ENCODE results near the gene TMEM198.

The TMEM198 gene

DNA sequence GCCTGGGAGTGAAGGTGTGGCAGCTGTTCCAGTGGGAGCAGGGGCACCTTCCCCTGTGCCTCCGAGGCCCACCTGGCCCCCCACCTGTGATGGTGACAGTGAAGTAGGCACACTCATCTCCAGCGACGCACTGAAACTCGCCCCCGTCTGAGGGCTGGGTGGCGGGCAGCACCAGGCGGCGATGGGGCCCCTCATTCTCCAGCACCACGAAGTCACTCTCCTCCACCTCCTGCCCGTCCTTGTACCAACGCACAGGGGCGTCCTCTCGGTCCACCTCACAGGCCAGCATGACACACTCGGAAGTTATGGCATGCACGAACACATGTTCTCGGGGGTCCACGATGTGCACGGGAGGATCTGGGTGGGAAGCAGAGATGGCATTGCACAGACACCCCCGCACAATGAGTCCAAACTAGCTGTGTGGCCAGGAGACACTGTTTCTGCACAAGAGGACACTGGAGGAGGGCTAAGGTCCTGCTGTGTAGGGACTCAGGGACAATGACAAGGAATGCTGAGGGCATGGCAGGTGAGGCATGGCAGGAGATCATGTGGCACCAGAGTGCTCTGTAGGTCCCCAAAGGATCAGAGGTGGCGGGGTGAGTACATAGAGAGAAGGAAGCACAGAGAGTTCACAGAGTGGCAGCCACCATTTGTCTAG is 19.6 kb downstream of the TMEM198 start:
- no peak for DNase-seq

GRCh38 chr2:219565130-219566080 is 21.6 kb downstream of the TMEM198 start:
- DNase-seq = no peak

GRCh38 chr2:219566640-219567039 is 22.8 kb downstream of the TMEM198 start:
- no peak for DNase-seq

DNA sequence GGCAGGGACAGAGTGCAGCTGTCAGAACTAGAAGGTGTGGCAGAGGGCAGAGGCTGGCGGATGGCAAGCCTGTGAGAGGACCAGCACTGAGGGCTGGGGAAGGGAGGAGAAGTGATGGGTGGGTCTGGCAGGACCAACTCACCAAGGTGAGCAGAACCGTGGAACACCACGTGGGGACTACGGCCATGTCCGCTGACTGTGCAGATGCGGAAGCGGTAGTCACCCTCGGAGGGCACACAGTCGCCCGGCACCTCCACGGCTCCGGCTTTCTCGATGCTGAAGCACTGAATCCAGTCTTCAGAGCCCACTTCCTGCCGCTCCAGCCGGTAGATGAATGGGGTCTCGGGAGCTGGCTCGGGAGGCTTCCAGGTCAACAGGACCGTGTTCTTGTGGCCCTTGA is 23.3 kb downstream of the TMEM198 start:
- no peak for DNase-seq

DNA sequence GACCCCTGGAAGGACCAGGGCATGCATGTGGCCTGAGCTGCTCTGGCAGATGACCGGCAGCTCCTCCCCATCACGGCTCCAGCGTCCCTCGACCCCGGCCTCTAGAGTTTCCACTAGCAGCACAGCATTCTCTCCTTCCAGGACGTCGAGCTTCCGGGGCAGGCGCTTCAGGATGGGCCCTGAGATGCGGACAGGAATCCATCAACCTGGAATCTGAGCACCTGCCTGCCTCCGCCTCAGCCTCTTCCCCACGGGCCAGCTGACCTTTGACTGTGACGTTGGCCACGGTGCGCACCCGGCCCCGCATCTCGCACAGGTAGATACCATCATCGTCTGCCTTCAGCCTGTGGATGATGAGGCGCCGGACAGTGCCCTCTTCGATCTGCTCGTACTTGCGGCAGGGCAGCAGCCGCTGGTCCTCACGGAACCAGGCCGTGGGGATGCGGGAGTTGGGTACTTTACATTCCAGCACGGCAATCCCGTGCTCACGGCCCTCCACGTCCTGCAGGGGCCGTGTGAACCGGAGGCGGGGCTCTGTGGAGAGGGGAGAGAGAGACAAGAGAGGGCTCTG is 24.0 kb downstream of the TMEM198 start:
- DNase-seq = no peak

DNA sequence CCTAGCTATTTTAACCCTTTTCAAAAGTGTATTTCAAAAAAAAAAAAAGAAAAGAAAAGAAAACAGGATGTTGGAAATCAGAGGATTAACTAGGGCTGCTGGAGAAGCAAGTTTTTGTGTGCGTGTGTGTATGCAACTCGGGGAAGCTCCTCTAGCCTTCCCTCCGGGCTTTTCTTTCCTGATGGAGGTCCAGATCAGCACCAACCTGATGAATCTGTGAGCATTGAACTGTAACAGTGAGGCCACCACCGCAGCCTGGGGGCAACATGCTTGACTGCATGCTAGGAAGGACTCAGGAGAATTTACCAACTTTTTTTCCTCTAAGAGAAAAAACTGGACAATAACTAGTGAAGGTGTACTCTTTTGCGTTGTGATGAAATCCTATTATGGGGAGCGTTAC is 25.2 kb downstream of the TMEM198 start:
- no peak for DNase-seq

- no peak for DNase-seq
These were observed 25.8 kb downstream of the TMEM198 start for GRCh38 chr2:219569635-219570034.

DNA sequence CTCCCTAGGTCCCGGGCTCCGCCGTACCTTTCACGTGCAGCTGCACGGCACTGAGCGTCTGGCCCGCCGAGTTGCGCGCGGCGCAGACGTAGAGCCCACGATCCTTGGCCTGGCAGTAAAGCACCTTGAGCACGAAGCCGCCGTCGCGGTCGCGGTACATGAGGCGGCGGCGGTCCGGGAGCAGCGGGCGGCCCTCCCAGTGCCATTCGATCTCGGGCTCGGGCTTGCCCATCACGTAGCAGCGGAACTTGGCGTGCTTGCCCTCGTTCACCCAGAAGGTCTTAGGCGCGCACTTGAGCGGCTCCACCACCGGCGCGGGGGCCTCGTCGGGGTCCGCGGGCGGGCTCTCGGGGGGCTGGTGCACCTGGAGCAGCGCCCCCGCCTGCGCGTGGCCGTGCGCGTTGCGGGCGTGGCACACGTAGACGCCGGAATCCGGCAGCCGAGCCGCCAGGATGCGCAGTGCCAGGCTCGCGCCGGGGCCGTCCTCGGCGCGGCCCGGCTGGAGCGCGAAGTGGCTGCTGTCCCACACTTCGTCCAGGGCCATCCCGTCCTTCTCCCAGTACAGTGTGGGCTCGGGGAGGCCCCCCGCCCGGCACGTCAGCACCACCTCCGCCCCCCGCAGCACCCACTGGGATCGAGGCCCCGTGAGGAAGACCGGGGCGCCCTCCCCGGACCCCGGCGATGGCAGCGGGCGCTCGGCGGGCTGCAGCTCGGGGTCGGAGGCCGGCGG is 26.5 kb downstream of the TMEM198 start:
- no peak for DNase-seq

DNA sequence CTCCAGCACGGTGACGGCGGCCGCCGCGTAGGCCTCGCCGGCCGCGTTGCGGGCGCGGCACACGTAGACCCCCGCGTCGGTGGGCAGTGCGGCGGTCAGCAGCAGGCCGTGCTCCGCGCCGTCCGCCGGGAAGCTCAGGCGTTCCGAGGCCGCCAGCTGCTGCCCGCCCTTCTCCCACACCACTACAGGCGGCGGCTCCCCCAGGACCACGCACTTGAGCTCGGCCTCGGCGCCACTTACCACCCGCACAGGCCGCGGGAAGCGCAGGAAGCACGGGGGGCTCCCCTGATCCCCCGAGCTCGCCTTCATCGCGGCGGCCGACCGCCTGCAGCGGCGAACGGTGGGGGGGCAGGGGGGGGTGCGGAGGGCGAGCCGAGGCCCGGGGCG is 27.1 kb downstream of the TMEM198 start:
- DNase-seq = no peak

DNA sequence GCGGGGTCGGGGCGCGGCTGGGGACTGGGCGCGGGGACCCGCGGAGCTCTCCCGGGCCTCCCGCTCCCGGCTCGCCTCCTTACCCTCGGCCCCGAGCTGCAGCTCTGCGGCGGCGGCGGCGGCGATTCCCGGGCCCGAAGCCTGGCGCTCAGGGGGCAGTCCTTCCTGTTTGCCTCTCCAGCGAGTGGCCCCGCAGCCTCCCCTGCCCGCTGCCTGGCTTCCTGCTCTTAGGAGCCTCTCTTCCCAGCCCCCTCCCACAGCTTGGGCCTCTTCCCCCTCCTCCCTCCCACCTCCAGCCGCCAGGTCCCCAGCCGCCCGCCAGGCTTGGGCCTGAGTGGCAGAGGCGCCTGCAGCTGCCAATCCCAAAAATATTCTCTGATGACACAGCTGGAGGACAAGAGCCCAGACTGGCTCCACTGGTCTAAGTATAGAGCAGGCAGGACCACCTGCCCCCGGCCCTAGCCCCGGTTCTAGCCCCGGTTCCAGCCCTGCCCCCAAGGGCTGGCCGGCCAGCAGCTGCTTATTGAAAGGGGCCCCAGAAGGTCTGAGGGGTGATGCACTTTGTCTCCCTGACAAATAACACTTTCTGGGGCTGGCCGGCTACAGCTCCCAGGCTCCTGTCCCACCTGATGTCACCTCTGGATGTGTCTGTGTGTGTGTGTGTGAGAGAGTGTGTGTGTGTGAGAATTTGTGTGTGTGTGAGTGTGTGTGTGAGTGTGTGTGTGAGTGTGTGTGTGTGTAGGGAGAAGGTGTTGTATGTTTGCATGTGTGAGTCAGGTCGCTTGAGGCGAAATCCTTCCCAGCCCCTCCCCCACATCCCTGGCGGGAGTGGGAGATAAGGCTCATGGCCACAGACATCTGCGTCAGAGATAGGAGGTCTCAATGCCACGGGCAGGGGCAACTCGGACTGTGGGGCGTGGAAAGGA is 27.7 kb downstream of the TMEM198 start, which contains the start of gene OBSL1:
Gene OBSL1, minus strand, starts transcription at position 229 of the 926 bp plus-strand sequence. CDS start 307 bp downstream, outside the sequence.
- DNase-seq = no peak

- DNase-seq = no peak
These were observed 28.6 kb downstream of the TMEM198 start, which contains the start of gene INHA for GRCh38 chr2:219572237-219573001. INHA (plus strand) TSS chr2:219572310; CDS start chr2:219572375, 65 bp downstream.

DNA sequence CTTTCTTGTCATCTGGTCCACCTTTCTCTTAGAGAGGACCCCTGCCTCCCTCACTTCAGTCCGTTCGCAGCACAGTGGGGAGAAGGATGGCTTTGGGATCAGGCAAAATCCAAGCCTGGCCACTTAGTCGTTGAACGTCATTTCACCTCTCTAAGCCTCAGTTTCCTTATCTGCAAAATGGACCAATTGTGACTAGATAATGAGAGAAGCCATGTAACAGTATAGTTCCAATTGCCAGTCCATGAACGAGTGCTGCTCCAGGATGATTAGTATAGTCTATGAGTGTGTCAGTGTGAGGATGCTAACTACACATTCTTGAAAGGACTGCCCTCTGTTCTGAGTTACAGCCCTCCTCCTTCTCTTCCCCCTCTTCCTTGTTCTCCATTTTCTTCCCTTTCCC is 29.3 kb downstream of the TMEM198 start:
- no peak for DNase-seq

GRCh38 chr2:219574484-219575311 is 30.9 kb downstream of the TMEM198 start:
- DNase-seq = no peak

GRCh38 chr2:219575566-219576504 is 32.0 kb downstream of the TMEM198 start:
- DNase-seq = no peak

DNA sequence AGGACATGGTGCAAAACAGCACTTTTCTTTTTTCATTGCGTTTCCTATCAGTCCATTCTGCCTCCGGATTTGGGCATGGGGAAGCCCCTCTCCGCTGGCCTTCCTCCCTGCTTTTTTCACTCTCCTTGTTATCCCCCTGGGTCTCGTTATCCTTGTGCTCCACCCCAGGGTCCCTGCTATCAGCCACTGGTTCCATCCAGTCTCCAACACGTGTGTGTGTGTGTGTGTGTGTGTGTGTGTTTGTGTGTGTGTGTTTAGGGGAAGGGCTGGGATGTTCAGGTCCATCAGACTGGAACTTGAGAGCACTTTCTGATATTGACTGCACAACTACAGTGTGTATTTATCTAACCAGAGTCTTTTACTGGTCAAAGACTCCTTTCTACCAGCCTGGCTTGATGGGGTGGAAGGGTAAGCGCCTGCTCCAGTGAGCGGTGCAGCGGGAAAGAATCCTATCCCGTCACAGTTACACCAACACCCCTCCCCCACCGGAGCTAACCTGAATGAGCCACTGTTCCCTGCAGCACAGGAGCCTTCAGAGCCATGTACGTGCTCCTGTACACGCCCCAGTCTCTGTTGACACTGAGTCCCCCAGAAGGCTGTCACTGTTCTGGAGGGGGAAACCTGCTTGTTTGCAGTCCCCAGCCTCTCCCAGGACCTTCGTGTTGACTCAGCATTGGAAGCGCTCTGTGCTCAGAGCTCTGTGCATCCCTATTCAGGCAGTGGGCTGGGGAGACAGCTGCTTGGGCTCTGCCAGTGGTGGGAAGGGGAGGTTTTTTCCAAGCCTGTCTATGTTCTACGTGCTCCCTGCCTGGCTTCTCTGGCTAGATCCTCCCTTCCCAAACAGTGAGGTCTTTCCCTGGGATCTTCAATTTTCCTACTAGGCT is 32.9 kb downstream of the TMEM198 start:
- no peak for DNase-seq

DNA sequence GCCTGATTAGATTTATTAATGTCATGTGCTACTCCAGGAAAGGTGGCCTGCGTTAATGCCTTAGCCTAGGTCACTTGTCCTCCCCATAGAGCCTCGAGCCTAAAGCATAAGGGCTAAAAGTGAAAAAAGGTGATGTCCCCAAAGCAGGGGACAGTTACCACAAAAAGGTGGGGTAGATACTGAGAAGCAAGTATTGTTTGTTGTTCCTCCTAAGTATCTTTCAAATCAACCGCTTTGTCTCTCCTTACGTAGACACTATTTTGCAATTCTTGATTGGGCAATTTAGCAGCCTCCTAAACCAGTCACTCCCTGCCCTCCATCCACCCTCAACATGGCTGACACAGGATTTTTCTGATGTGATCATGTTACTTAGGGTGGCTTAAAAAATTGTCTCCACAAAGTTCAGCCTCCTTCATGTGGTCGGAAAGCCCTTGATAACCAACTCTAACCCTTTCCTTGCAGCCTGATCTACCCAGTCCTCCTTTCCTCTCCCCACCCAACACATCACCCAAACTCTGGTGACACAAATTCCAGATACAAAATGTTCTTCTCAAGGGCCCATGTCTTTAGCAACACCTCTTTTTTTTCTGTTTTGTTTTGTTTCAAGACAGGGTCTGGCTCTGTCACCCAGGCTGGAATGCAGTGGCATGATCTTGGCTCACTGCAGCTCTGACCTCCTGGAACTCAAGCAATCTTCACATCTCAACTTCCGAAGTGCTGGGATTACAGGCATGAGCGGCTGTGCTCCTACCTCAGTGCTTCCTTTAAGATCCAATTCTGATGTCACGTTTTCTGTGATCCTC is 35.2 kb downstream of the TMEM198 start:
- no peak for DNase-seq

DNA sequence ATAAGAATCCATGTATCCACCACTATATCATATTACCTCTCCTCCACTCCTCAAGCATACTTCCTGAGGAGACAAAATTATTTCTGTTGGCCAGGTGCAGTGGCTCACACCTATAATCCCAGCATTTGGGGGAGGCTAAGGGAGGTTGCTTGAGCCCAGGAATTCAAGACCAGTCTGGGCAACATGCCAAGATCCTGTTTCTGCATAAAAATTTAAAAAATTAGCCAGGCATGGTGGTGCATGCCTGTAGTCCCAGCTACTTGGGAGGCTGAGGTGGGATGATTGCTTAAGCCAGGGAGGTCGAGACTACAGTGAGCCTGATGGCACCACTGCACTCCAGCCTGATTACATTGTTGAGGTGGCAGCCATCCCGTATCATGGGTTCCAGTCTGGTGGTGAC is 37.5 kb downstream of the TMEM198 start:
- no peak for DNase-seq
